ENCODE measurements around the gene SORL1-AS1.

SORL1-AS1 gene

DNA sequence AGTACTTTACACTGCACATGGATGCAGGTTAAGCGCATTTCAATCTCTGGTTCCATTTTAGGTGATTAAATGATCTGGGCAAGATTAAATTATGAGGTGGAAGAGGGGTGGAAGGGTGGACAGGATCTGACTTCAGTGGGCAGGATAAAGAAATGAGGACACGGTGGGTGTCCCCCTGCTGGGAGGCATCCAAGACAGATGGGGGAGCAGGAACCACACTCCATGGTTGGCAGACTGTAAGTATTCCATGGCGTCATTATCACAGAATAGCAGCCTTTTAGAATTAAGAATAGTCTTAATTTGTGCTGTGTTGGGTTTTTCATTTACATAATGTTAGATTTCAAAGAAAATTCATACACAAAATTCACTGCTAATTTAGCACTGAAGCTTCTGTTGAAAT is 8.2 kb downstream of the SORL1-AS1 start:
- DNase-seq, result no peak
- CTCF ChIA-PET, result interaction anchor here (2.7 kb wide), 1 partner anchor 147 kb away, joined by 9 read pairs; no protein-coding TSS in a partner anchor

GRCh38 chr11:121443688-121444275 is 9.0 kb downstream of the SORL1-AS1 start:
- CTCF ChIA-PET, result interaction anchor here (1.1 to 2.7 kb wide), 2 partner anchors 9 to 148 kb away, joined by 5 to 9 read pairs; partner anchors contain the start of genes SORL1 and SORL1-AS1
- TF ChIP-seq IRF3 (IDR thresholded peaks at IDR 0.05; ENCODE audit: low read depth, low read length), result no peak
- TF ChIP-seq SIN3A (IDR thresholded peaks at IDR 0.05; ENCODE audit: borderline replicate concordance, low read depth, low read length), result no peak
- no peak for TF ChIP-seq MXI1 (IDR thresholded peaks at IDR 0.05; ENCODE audit: low read depth, low read length)
- no peak for TF ChIP-seq USF2 (IDR thresholded peaks at IDR 0.05; ENCODE audit: borderline replicate concordance, low read depth, low read length)
- TF ChIP-seq NRF1 (IDR thresholded peaks at IDR 0.05; ENCODE audit: low read depth, low read length), result no peak
- no peak for TF ChIP-seq SMC3 (IDR thresholded peaks at IDR 0.05; ENCODE audit: low read depth, low read length)
- TF ChIP-seq RCOR1 (IDR thresholded peaks at IDR 0.05; ENCODE audit: low read length), result no peak
- TF ChIP-seq FOXM1 (IDR thresholded peaks at IDR 0.05; ENCODE audit: low read depth), result no peak

More for the DNA sequence above, 8.2 kb downstream of the SORL1-AS1 start:
- Histone ChIP-seq H3K79me2 (ENCODE audit: insufficient read depth) (no peaks in the 10 kb centered on the region), H3K9ac (no peak overlapping the region), H3K9me3 (no peaks in the 10 kb centered on the region), H3K9me2 (no peaks in the 10 kb centered on the region), H3K4me2 (no peak overlapping the region), H3F3A (replicated peaks; ENCODE audit: insufficient read depth) (no peaks in the 10 kb centered on the region), H3K4me3 (ENCODE audit: low read depth in 2 of 2, low read length in 1 of 2) (no peak overlapping the region), H2AFZ (ENCODE audit: low read depth) (no peak overlapping the region), H3K36me3 (replicated peaks in 1 of 2; ENCODE audit: control insufficient read depth in 1 of 2, insufficient read depth in 2 of 2, low read length in 1 of 2) (no peaks in the 10 kb centered on the region), H3K27me3 (ENCODE audit: insufficient read depth) (no peaks in the 10 kb centered on the region; the same call in 1 of the 2 replicates), H4K20me1 (ENCODE audit: insufficient read depth) (no peaks in the 10 kb centered on the region), H3K27ac (ENCODE audit: low read depth in 2 of 2, low read length in 1 of 2) (no peak overlapping the region), H3K4me1 (ENCODE audit: control insufficient read depth in 1 of 2, insufficient read depth in 2 of 2, low read depth in 1 of 2, low read length in 1 of 2) (no peaks in the 10 kb centered on the region; a peak in 1 of 4 replicates)
- POLR2A ChIA-PET, result no interaction called here
- 71% methylated on average over 3 of the region's 3 CpGs for WGBS (ENCODE audit: low lambda C conversion rate)
- TF ChIP-seq SMC3 (IDR thresholded peaks at IDR 0.05; ENCODE audit: low read depth, low read length), result no peak
- TF ChIP-seq USF2 (IDR thresholded peaks at IDR 0.05; ENCODE audit: borderline replicate concordance, low read depth, low read length), result no peak
- TF ChIP-seq, protein P1, sequence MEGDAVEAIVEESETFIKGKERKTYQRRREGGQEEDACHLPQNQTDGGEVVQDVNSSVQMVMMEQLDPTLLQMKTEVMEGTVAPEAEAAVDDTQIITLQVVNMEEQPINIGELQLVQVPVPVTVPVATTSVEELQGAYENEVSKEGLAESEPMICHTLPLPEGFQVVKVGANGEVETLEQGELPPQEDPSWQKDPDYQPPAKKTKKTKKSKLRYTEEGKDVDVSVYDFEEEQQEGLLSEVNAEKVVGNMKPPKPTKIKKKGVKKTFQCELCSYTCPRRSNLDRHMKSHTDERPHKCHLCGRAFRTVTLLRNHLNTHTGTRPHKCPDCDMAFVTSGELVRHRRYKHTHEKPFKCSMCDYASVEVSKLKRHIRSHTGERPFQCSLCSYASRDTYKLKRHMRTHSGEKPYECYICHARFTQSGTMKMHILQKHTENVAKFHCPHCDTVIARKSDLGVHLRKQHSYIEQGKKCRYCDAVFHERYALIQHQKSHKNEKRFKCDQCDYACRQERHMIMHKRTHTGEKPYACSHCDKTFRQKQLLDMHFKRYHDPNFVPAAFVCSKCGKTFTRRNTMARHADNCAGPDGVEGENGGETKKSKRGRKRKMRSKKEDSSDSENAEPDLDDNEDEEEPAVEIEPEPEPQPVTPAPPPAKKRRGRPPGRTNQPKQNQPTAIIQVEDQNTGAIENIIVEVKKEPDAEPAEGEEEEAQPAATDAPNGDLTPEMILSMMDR (IDR thresholded peaks at IDR 0.05), result no peak
- no peak for TF ChIP-seq ELF1 (IDR thresholded peaks at IDR 0.05)
- no peak for TF ChIP-seq NFIC (IDR thresholded peaks at IDR 0.05; ENCODE audit: borderline replicate concordance)
- no peak for TF ChIP-seq TCF12 (IDR thresholded peaks at IDR 0.05)
- TF ChIP-seq SIN3A (IDR thresholded peaks at IDR 0.05; ENCODE audit: borderline replicate concordance, low read depth, low read length), result no peak
- no peak for TF ChIP-seq IRF3 (IDR thresholded peaks at IDR 0.05; ENCODE audit: low read depth, low read length)
- TF ChIP-seq TEAD4 (IDR thresholded peaks at IDR 0.05; ENCODE audit: borderline replicate concordance, insufficient read depth), result no peak
- TF ChIP-seq EZH2phosphoT487 (IDR thresholded peaks at IDR 0.05; ENCODE audit: borderline replicate concordance, low read depth), result no peak

More at GRCh38 chr11:121443688-121444275, 9.0 kb downstream of the SORL1-AS1 start:
- Histone ChIP-seq H3K27me3 (ENCODE audit: insufficient read depth) (no peaks in the 10 kb centered on the region; the same call in 1 of the 2 replicates), H3K9me2 (no peaks in the 10 kb centered on the region), H3K36me3 (replicated peaks in 1 of 2; ENCODE audit: control insufficient read depth in 1 of 2, insufficient read depth in 2 of 2, low read length in 1 of 2) (no peaks in the 10 kb centered on the region), H3K9ac (no peak overlapping the region), H3K27ac (ENCODE audit: low read depth in 2 of 2, low read length in 1 of 2) (no peak overlapping the region), H3K4me3 (ENCODE audit: low read depth in 2 of 2, low read length in 1 of 2) (no peak overlapping the region), H4K20me1 (ENCODE audit: insufficient read depth) (no peaks in the 10 kb centered on the region), H3F3A (replicated peaks; ENCODE audit: insufficient read depth) (no peaks in the 10 kb centered on the region), H3K4me1 (ENCODE audit: control insufficient read depth in 1 of 2, insufficient read depth in 2 of 2, low read depth in 1 of 2, low read length in 1 of 2) (no peaks in the 10 kb centered on the region; a peak in 1 of 4 replicates), H3K9me3 (no peaks in the 10 kb centered on the region), H3K4me2 (no peak overlapping the region), H2AFZ (ENCODE audit: low read depth) (no peak overlapping the region), H3K79me2 (ENCODE audit: insufficient read depth) (no peaks in the 10 kb centered on the region)
- DNase-seq, result no peak
- POLR2A ChIA-PET, result no interaction called here
- WGBS (ENCODE audit: low lambda C conversion rate), result 92% methylated on average over 4 of the region's 4 CpGs

All from SK-N-SH (cell line).